Measurements from ENCODE around the gene LMTK3.

DNA sequence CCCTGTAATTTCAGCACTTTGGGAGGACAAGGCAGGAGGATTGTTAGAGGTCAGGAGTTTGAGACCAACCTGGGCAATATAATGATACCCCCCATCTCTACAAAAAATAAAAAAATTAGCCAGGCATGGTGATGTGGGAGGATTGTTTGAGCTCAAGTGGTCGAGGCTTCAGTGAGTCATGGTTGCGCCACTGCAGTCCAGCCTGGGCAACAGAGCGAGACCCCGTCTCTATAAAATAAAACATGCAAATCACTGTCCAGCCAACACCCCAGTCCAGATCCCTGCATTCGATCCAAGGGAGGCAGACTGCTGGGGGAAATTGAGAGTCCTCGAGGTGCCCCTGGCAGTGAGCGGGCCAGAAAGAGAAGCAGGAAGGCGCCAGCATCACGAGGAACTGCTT, 35.5 kb downstream of the LMTK3 start:
- TF ChIP-seq HOXA7 (CRISPR knock-in tag; IDR thresholded peaks at IDR 0.05), result no peak
- no peak for TF ChIP-seq ZNF121 (CRISPR knock-in tag; IDR thresholded peaks at IDR 0.05)
- no peak for TF ChIP-seq CEBPB (IDR thresholded peaks at IDR 0.05; ENCODE audit: borderline replicate concordance, low read depth, low read length)
- TF ChIP-seq, protein P1, sequence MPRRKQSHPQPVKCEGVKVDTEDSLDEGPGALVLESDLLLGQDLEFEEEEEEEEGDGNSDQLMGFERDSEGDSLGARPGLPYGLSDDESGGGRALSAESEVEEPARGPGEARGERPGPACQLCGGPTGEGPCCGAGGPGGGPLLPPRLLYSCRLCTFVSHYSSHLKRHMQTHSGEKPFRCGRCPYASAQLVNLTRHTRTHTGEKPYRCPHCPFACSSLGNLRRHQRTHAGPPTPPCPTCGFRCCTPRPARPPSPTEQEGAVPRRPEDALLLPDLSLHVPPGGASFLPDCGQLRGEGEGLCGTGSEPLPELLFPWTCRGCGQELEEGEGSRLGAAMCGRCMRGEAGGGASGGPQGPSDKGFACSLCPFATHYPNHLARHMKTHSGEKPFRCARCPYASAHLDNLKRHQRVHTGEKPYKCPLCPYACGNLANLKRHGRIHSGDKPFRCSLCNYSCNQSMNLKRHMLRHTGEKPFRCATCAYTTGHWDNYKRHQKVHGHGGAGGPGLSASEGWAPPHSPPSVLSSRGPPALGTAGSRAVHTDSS (CRISPR knock-in tag; conservative IDR thresholded peaks at IDR 0.05), result no peak

All from HepG2 (cell line).